PC-3 (cell line): Measurements from ENCODE around the gene FRK. TPM values are rescaled to one million over a fixed set of nuclear protein-coding genes. Genes with fewer than 3 reads are reported as not detected.

Experiments
- ATAC-seq: fragments of 200-7000 bp; cut with Tn5 transposase; 2 replicates; pipeline ENCODE4 v1.9.1; 2020; ENCODE audit warnings: mild to moderate bottlenecking, moderate library complexity
- BruUV-seq: library from RNA; stranded (reverse); fragments of 400-500 nt; replicated peaks from 2 replicates; lab custom pipeline; 2021; lab: Mats Ljungman, UMichigan
- CTCF ChIA-PET: fragments of 300-600 bp; sonication (Branson Sonifier 250); formaldehyde crosslinking; loops from one replicate; lab custom pipeline; 2022; ENCODE audit warnings: antibody characterized with exemption; lab: Charles Lee
- POLR2A ChIA-PET: fragments of 300-600 bp; sonication (Branson Sonifier 250); formaldehyde crosslinking; loops from one replicate; lab custom pipeline; 2022; ENCODE audit warnings: antibody characterized with exemption; ENCODE audit not compliant: unreplicated experiment; lab: Charles Lee
- DNase-seq: peaks from one replicate; pipeline ENCODE4 v3.0.0-alpha.2; 2015
- H2AFZ ChIP-seq: fragments of 300-600 bp; sonication (generic); 2 replicates; pipeline ENCODE4 v1.6.0; 2016; ENCODE audit warnings: antibody characterized with exemption, low read length
- H3F3A ChIP-seq: fragments of 300-600 bp; sonication (generic); one replicate; pipeline ENCODE4 v1.6.0; 2017; ENCODE audit warnings: antibody characterized with exemption, low read length, control low read depth, mild to moderate bottlenecking; ENCODE audit not compliant: unreplicated experiment
- H3K27ac ChIP-seq: fragments of 300-600 bp; sonication (generic); 2 replicates; pipeline ENCODE4 v1.5.1; 2016; ENCODE audit warnings: mild to moderate bottlenecking, low read length
- H3K27me3 ChIP-seq: fragments of 300-600 bp; sonication (generic); 2 replicates; pipeline ENCODE4 v1.6.1; 2016; ENCODE audit warnings: low read length, mixed read lengths
- H3K36me3 ChIP-seq: fragments of 300-600 bp; sonication (generic); 2 replicates; pipeline ENCODE4 v1.6.1; 2016; ENCODE audit warnings: low read depth, mixed run types, low read length, mixed read lengths
- H3K4me1 ChIP-seq: fragments of 300-600 bp; sonication (generic); 2 replicates; pipeline ENCODE4 v1.5.1; 2016; ENCODE audit warnings: low read length; ENCODE audit not compliant: insufficient read depth
- H3K4me2 ChIP-seq: fragments of 300-600 bp; sonication (generic); 2 replicates; pipeline ENCODE4 v1.6.0; 2016; ENCODE audit warnings: low read length
- H3K4me3 ChIP-seq: fragments of 300-600 bp; sonication (generic); 2 replicates; pipeline ENCODE4 v1.5.1; 2016; ENCODE audit warnings: mild to moderate bottlenecking, low read length, mixed read lengths
- H3K79me2 ChIP-seq: fragments of 300-600 bp; sonication (generic); 2 replicates; pipeline ENCODE4 v1.6.1; 2017; ENCODE audit warnings: low read length, mixed read lengths
- H3K9ac ChIP-seq: fragments of 300-600 bp; sonication (generic); 2 replicates; pipeline ENCODE4 v1.6.0; 2016; ENCODE audit warnings: mild to moderate bottlenecking, low read length
- H3K9me2 ChIP-seq: fragments of 300-600 bp; sonication (generic); replicated peaks from 2 replicates; pipeline ENCODE4 v1.6.1; 2016; ENCODE audit warnings: mixed run types, low read length, mixed read lengths
- H3K9me3 ChIP-seq: fragments of 300-600 bp; sonication (generic); 2 replicates; pipeline ENCODE4 v1.6.1; 2016; ENCODE audit warnings: low read length, mixed read lengths
- H4K20me1 ChIP-seq: fragments of 300-600 bp; sonication (generic); 2 replicates; pipeline ENCODE4 v1.6.1; 2016; ENCODE audit warnings: low read length, mixed read lengths
- EZH2 ChIP-seq: fragments of 300-600 bp; sonication (generic); IDR thresholded peaks from one replicate; pipeline ENCODE4 v1.6.1; 2017; ENCODE audit warnings: antibody characterized with exemption, mild to moderate bottlenecking, low read length; ENCODE audit not compliant: unreplicated experiment
- EZH2phosphoT487 ChIP-seq: fragments of 300-600 bp; sonication (generic); IDR thresholded peaks from 2 replicates; pipeline ENCODE4 v1.6.1; 2018; ENCODE audit warnings: mild to moderate bottlenecking, antibody characterized with exemption, low read length, borderline replicate concordance
- intact Hi-C: fragments of 100-400 bp; cut with micrococcal nuclease; formaldehyde crosslinking; loops from 2 replicates; pipeline ENCODE4 v1.9.0; 2023
- total RNA-seq: library from RNA; depleted of rRNA; stranded (reverse); fragments of >200 nt; gene quantifications from 2 replicates; pipeline ENCODE4 v1.2.3, GENCODE V29; 2014
- TF ChIP-seq, protein P1 (sequence below): fragments of 300-600 bp; sonication (generic); conservative IDR thresholded peaks from 2 replicates; pipeline ENCODE4 v1.5.1; 2017; ENCODE audit warnings: antibody characterized with exemption, low read depth, mild to moderate bottlenecking, low read length

Gene FRK
- total RNA-seq, 1 experiment from 2014 or later = 0.66 TPM

DNA sequence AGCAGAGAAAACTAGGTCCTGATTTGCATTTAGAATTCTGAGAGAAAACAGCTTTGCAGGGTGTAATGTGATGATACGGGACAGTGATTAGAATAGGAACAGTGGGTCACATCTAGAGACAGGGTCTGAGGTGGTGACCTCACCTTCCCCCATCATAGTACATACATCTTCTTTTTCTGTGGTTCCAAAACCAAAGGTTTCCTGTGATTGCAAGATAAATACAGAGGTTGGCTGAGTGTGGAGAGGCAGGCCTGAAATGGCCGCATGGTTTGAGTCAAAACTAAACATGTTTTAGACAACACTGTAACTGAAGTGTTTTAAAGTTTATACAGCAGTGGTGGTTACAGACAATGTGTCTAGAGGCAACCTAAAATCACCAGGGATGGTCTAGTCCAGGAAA, 29.6 kb upstream of the FRK start:
- H3K9me3 ChIP-seq = no peaks in the 10 kb centered on the region
- no peaks in the 10 kb centered on the region for H3F3A ChIP-seq
- ATAC-seq (no peak), DNase-seq (no peak)
- POLR2A ChIA-PET = no interaction called here
- TF ChIP-seq EZH2 = no peak
- TF ChIP-seq EZH2phosphoT487 = no peak
- TF ChIP-seq, protein P1, sequence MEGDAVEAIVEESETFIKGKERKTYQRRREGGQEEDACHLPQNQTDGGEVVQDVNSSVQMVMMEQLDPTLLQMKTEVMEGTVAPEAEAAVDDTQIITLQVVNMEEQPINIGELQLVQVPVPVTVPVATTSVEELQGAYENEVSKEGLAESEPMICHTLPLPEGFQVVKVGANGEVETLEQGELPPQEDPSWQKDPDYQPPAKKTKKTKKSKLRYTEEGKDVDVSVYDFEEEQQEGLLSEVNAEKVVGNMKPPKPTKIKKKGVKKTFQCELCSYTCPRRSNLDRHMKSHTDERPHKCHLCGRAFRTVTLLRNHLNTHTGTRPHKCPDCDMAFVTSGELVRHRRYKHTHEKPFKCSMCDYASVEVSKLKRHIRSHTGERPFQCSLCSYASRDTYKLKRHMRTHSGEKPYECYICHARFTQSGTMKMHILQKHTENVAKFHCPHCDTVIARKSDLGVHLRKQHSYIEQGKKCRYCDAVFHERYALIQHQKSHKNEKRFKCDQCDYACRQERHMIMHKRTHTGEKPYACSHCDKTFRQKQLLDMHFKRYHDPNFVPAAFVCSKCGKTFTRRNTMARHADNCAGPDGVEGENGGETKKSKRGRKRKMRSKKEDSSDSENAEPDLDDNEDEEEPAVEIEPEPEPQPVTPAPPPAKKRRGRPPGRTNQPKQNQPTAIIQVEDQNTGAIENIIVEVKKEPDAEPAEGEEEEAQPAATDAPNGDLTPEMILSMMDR = no peak
- CTCF ChIA-PET = no interaction called here
- H3K9me2 ChIP-seq = no peaks in the 10 kb centered on the region
- no TSS peak for BruUV-seq
- no peak overlapping the region for H3K9ac ChIP-seq
- H3K79me2 ChIP-seq = no peaks in the 10 kb centered on the region
- H3K4me3 ChIP-seq = no peak overlapping the region
- intact Hi-C loops = no loop called here
- H2AFZ ChIP-seq = no peak overlapping the region
- H3K4me1 ChIP-seq = peaks cover 7% of the 10 kb centered on the region
- no peaks in the 10 kb centered on the region for H3K36me3 ChIP-seq
- no peaks in the 10 kb centered on the region for H4K20me1 ChIP-seq
- H3K27ac ChIP-seq = no peak overlapping the region
- no peak overlapping the region for H3K4me2 ChIP-seq
- H3K27me3 ChIP-seq = no peaks in the 10 kb centered on the region

DNA sequence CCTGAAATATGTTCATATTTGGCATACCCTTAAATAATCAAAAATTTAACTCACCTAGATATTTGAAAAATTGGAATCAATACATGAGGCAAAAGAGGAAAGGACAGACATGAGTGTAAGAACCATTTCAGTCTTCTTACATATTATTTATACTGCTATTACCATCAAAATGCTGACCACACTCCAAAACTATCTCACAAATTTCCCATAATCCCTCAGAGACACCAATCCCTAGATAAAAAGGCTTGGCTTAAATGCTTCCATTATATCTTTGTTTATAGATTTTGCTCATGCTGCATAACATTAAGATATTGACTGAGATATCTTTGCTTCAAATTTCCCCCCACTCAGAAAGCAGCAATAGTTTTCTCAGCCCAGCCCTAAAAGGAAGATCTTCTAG, 28.3 kb upstream of the FRK start:
- no peak overlapping the region for H3K9ac ChIP-seq
- no peaks in the 10 kb centered on the region for H3K79me2 ChIP-seq
- no peak overlapping the region for H2AFZ ChIP-seq
- no peaks in the 10 kb centered on the region for H3F3A ChIP-seq
- H4K20me1 ChIP-seq = no peaks in the 10 kb centered on the region
- no peak overlapping the region for H3K4me3 ChIP-seq
- no peaks in the 10 kb centered on the region for H3K9me3 ChIP-seq
- H3K27ac ChIP-seq = no peak overlapping the region
- no peaks in the 10 kb centered on the region for H3K9me2 ChIP-seq
- intact Hi-C loops = no loop called here
- ATAC-seq (no peak), DNase-seq (no peak)
- H3K27me3 ChIP-seq = no peaks in the 10 kb centered on the region
- CTCF ChIA-PET = no interaction called here
- TF ChIP-seq EZH2phosphoT487 (no peak), EZH2 (no peak)
- TF ChIP-seq, protein P1 = no peak
- BruUV-seq = no TSS peak
- no peak overlapping the region for H3K4me2 ChIP-seq
- POLR2A ChIA-PET = no interaction called here
- peaks cover 7% of the 10 kb centered on the region for H3K4me1 ChIP-seq
- H3K36me3 ChIP-seq = no peaks in the 10 kb centered on the region

DNA sequence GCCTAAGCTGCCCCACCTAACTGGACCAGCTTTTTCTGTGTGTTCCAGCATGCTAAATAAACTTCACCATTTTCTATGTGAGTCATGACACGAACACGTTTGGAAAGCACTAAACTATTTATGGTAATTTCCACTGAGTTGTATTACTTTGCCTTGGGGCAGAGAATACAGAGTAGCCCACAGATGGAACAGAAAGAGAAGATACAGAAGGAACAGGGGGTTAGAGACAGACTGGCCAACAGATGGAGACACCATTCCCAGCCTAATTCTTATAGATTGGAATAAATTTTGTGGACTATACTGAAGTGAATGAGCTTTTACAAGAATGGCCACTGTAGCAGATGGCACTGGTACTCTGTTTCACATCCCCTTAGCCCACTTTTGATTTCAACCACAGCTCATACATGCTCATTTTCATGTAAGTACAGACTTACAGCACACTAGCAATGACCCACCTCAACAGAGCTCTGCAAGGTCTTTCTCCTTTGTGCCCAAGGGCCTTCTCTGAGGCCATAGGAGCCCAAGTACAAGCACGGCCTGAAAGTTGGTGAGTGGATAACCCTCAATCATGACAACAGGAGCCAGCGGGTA, 26.8 kb upstream of the FRK start:
- Histone ChIP-seq H3K4me2 (no peak overlapping the region), H2AFZ (no peak overlapping the region)
- no TSS peak for BruUV-seq

More for the DNA sequence above, 26.8 kb upstream of the FRK start:
- TF ChIP-seq, protein P1 = no peak
- TF ChIP-seq EZH2 (no peak), EZH2phosphoT487 (no peak)
- POLR2A ChIA-PET = no interaction called here
- H3K27me3 ChIP-seq = no peaks in the 10 kb centered on the region
- no peaks in the 10 kb centered on the region for H3K36me3 ChIP-seq
- peak; percentile 68 for ATAC-seq
- peaks cover 7% of the 10 kb centered on the region for H3K4me1 ChIP-seq
- no peaks in the 10 kb centered on the region for H3F3A ChIP-seq
- H3K27ac ChIP-seq = no peak overlapping the region
- H3K9me3 ChIP-seq = no peaks in the 10 kb centered on the region
- no peak overlapping the region for H3K9ac ChIP-seq
- intact Hi-C loops = no loop called here
- peak; percentile 35 for DNase-seq
- no peak overlapping the region for H3K4me3 ChIP-seq
- no peaks in the 10 kb centered on the region for H3K79me2 ChIP-seq
- no peaks in the 10 kb centered on the region for H3K9me2 ChIP-seq
- H4K20me1 ChIP-seq = no peaks in the 10 kb centered on the region
- CTCF ChIA-PET = no interaction called here
